Measurements from ENCODE around the gene HOTAIR.

The HOTAIR gene

GRCh38 chr12:53939141-53940108 lies 35.3 kb downstream of the HOTAIR start:
- no peak for DNase-seq

DNA sequence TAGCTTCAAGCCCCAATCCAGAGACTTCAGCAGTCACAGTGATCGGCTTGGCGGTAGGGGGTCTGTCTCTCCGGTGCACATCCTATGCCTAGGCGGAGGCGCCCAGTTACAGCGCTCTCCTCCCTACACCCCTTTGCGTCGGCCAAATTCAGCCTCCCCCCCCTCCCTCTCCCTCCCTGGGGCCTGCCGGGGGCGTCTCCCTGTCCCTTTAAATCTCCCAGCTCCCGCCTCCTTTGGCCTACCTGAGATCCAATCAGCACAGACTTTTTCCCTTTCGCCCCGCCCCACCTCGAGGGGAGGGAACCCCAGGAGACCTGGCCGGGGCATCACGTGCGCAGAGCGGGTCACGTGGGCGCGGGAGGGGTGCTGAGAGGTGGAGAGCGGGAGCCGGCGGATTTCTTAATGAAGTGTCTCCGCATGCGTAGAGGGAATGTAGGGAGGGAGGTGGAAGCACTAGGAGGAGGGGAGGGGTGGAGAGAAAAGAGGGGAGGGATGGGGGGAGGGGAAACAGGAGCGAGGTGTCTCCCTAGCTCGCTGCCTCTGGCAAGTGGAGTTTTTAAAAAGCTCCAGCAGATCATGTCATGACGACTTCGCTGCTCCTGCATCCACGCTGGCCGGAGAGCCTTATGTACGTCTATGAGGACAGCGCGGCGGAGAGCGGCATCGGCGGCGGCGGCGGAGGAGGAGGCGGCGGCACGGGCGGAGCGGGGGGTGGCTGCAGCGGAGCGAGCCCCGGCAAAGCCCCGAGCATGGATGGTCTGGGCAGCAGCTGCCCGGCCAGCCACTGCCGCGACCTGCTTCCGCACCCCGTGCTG lies 36.2 kb downstream of the HOTAIR start, which contains the start of gene HOXC13:
HOXC13 (plus strand) TSS at position 506 of the 815 bp plus-strand sequence; CDS start at position 582, 76 bp downstream.
- no peak for DNase-seq

- no peak for DNase-seq
Measured at GRCh38 chr12:53937596-53938325, 37.0 kb downstream of the HOTAIR start.

- DNase-seq: no peak
Measured at GRCh38 chr12:53937099-53937498, 37.7 kb downstream of the HOTAIR start.

- no peak for DNase-seq
Measured at GRCh38 chr12:53935383-53936341, 39.1 kb downstream of the HOTAIR start.

- DNase-seq: no peak
Measured at GRCh38 chr12:53932915-53933314, 41.8 kb downstream of the HOTAIR start.

DNA sequence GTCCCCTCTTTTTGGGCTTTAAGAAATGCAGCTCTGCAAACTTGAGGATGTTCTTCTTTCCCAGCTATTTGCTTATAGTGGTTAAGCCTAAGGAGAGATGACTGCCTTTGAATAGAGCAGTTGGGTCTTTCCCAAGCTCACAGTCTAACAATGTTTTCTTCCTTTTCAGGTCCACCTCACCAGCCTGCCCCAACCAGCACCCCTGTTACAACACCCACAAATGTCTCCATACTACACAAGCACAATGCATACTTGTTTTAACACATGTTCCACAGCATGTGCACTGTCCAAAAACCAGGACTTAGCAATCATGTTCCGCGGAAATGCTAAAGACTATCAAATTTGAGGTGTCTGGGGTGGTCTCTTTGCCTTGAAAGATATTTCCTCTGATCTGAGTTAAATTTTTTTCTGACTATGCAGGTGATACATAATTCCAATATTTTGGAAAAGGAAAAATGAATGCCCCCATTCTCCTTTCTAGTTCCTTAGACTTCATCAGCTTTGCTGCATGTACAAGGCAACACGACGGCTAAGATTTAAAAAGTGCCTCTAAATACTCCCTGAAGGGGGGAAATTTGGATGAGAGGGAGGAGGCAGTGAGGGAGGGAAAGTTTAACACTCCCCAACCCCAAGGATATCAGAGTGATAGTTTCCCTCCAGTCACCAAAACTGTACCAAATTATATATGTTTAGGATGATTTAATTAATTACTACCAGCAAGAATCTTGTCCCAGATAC lies 42.7 kb downstream of the HOTAIR start:
- DNase-seq: no peak

DNA sequence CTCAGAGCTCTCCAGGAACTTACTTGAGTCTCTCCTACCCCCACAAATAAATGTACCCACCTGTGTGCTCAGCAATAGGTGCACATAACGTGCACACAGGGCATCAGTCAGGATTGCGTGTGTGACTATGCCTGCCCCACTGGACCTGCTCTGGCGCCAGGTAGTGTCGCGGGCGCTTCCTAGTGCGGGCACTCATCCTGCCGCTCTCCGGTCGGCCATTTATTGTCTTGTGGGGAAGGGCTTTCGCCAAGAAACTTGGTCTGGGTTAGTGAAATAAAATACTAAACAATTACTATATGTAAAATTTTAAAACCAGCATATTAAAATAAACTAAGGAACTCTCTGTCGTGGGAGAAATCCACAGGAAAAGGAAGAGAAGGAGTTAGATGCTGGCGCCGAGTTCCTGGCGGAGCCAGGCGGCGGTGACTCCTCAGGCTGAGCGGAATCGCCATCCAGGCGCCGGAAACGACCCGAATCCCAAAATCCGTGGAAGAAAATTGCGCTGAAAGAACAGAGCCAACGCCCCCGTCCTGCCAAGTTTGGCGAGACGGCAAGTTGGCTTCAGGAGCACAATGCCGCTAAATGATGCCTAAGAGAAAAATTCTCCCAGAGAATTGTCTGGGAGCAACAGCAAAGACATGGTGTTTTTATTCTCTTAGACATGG lies 44.0 kb downstream of the HOTAIR start:
- DNase-seq: no peak

- DNase-seq: no peak
Measured at GRCh38 chr12:53929527-53929926, 45.2 kb downstream of the HOTAIR start.

- no peak for DNase-seq
Measured at GRCh38 chr12:53928054-53928835, 46.5 kb downstream of the HOTAIR start.

GRCh38 chr12:53927220-53928029 lies 47.3 kb downstream of the HOTAIR start:
- DNase-seq: no peak

GRCh38 chr12:53924521-53925405 lies 50.0 kb downstream of the HOTAIR start:
- no peak for DNase-seq

DNA sequence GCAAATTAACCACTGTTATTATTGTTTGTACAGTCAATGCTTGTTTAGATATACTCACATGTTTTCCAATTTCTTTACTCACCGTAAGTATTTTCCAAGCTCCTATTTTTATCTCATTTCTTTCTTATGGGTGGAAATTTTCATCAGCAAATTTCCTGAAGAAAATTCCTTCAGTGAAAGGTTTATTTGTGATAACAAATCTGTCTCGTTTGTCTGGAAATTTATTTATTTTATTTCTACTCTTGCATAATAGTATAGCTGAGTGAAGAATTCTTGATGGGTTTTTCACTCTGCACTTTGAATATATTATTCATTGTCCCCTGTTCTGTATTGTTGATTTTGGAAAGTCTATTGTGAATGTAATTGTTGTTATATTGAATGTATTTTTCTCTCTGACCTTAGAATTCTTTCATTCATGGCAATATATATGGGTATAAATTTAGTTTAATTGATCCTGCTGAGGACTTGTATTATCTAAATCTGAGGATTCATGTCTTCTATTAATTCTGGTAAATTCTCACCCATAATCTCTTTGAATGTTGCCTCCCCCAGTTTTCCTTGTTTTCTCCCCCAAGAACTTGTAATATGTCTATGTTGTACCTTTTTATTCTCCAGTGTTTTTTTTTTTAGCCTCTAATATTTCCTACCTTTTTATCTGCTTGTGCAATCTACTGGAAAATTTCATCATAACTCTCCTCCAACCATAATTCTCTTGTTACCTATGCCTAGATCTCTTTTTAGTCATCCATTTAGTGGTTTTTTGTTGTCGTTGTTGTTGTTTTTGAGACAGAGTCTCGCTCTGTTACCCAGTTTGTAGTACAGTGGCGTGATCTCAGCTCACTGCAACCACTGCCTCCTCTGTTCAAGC lies 57.7 kb downstream of the HOTAIR start:
- no peak for DNase-seq
